NCI-H1436 (cell line): ENCODE data around the gene ZEB2.

Experiments used
- DNase-seq: peaks from one replicate; lab custom pipeline; 2025; lab: John Stamatoyannopoulos, UW

ZEB2 gene

GRCh38 chr2:144449028-144449406, 70.9 kb downstream of the ZEB2 start:
- no peak for DNase-seq

GRCh38 chr2:144448389-144449027, 71.4 kb downstream of the ZEB2 start:
- DNase-seq: no peak

GRCh38 chr2:144447535-144447934, 72.4 kb downstream of the ZEB2 start:
- DNase-seq: no peak

DNA sequence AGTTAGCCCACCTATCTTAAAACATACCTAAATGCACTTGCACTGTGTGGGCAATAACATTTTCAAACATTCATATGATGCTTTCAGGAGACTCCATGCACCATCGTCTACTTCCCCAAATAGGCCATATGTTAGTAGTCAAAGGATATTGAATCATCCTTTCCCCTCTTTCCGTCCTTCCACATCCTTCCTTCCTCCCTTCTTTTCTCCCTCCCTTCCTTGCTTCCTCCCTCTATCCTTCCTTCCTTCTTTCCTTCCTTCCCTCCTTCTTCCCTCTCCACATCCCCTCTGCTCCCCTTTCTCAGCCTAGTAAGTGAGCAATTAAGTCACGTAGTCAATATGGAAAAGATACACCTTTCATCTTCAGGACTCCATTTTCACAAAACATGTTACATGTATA, 73.8 kb downstream of the ZEB2 start:
- no peak for DNase-seq

DNA sequence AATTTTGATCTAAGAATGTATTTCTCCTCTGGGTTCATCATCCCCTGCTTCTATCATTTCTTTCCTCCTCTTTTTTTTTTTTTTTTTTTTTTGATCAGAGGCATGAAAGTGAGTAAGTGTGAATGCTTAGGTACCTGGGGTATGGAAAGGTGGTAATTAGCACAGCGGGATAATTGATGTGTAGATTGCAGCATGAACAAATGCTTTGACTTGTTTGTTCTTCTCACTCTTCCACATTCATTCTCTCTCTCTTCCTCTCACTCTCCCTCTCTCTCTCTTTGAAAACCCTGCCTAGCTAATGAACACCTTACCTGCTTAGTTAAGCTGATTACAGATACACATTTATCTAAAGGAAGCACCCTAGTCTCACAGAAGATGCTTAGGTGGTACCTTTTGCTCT, 74.7 kb downstream of the ZEB2 start:
- no peak for DNase-seq

- DNase-seq: no peak
These were observed 75.8 kb downstream of the ZEB2 start for GRCh38 chr2:144443837-144444817.

GRCh38 chr2:144441711-144442141, 78.2 kb downstream of the ZEB2 start:
- DNase-seq: no peak

- no peak for DNase-seq
These were observed 79.9 kb downstream of the ZEB2 start for GRCh38 chr2:144439993-144440392.

DNA sequence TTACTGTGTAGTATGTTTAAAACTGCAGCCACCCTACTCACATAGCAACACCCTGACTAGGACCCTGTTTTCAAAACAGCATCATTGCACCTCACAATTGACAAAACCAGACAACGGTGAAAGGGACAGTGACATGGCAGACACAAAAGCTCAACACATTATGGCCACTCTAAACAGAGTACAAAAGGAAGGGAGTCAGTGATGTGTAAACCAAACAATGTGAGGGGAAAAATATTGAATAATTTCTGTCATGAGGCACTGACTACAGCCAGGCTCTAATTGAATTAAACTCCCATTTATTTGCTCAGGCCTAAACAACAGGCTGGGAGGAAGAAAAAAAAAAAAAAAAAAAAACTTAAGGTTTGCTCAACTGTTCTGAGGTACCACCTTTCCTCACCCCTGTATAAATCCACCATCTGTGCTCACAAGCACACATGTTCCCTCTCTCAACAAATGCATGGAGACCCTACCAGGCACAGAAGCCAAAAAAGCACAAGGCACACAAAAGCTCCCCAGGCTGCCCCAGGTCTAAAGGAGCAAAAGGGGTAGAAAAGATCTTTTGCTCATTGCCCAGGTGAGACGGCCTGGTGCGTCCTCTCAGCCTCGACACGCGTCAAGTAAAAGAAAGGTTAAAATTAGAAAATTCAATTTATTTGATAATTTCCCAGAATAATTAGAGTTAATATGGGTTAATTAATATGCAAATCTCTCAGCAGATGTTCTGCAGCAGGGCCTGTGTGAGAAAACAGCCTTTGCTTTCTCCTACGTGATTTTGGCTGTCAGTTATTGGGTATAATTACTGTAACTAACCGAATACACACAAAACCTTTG, 80.9 kb downstream of the ZEB2 start:
- no peak for DNase-seq

GRCh38 chr2:144437636-144438035, 82.3 kb downstream of the ZEB2 start:
- no peak for DNase-seq

GRCh38 chr2:144434425-144435222, 85.3 kb downstream of the ZEB2 start:
- DNase-seq: no peak

DNA sequence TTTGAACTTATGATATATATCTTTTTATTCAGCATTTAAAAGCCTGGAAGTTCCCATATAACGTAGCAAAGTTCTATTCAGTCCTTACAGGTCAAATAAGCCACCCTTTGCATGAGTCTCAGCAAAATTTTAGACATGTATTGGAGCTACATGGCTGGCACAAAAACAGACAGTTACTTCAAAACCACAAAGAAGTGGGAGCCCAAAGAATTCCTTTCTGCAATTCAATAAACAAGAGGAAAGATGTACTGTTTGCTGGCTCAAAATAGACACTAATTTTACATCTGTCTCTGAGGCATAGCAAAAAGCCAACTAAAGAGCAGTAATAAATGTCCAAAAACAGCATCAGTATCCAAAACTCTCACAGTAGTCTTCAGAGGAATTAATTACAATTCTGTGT, 87.0 kb downstream of the ZEB2 start:
- DNase-seq: no peak

GRCh38 chr2:144431998-144432397, 87.9 kb downstream of the ZEB2 start:
- DNase-seq: no peak

- DNase-seq: no peak
These were observed 88.5 kb downstream of the ZEB2 start for GRCh38 chr2:144431392-144431783.

DNA sequence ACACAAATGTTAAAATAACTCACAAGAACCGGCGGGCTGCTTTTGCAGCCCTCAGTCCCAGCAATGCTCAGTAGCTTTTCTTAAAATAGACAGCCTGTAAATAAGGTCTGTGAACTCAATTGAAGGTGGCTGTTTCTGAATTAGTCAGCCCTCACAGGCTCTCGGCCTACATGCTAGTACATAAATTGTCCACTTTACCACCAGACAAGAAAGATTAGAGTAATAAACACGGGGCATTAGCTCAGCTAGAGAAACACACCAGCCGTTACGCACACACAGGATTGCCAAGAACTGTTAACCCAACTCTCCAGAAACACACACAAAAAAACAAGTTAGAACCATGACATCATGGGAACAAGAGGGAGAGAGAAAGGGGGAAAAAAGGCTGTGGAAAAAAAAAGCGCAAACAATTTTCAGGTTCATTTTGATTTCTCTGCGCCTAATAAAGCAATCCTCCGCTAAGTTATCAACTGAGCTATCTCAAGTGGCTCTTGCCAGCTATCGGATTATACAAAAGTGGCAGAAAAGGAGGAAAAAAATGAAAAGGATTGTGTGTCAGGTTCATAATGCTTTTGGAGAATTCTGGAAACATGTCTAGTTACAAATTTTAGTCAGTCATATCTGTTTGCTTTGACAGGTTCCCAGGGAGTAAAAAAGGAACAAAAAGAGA, 89.1 kb downstream of the ZEB2 start:
- no peak for DNase-seq

- DNase-seq: no peak
These were observed 90.4 kb downstream of the ZEB2 start for GRCh38 chr2:144429396-144430112.

DNA sequence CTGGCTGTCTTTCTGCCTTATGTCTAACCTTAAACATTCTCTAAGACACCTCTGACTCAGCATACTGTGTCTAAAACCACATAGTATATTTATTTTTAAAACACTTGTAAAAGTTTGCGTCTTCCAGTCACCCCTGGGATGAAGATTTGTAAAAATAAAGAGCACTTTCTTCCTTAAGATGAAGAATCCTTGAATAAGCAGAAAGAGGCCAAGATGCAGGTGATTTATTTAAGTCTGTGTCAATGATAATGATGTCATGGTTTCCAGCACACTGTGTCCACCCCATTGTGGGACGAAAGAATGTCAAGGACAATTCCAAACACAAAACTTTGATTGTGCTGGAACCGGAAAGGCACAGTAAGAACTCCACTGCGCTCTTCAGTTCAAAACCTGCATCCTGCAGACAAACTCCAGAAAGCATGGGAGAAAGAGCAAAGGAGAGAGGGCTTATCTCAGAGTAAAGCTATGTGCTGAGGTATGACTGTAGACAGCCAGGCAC, 92.9 kb downstream of the ZEB2 start:
- no peak for DNase-seq

DNA sequence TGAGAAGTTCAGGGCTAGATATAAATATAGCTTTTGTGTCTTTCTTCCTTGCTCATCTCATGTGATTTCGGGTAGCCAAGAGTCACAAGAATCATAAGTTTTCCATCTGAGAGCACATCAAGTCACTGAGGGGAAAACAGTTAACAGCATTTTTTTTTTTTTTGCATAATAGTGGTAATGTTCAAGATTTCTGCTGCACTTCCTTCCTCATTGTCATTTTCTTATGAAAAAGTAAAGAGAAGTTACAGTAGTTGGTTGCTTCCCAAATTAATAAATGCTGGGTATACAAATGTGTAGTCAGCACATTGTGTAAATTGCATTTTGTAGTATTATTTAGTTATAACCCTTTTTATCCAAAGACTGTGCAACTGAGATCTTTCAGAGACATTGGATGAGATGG, 93.6 kb downstream of the ZEB2 start:
- no peak for DNase-seq

- DNase-seq: no peak
These were observed 95.2 kb downstream of the ZEB2 start for GRCh38 chr2:144424559-144425240.
